Keratinocyte (primary cell): Measurements from ENCODE around the gene FMNL3.
"Not testable (repeated sequence)": the region's sequence is repeated elsewhere in the genome, so short reads cannot be mapped to it uniquely, and the experiment has no call there.

ENCODE experiments used
- EZH2 ChIP-seq: IDR thresholded peaks from one replicate; pipeline ENCODE4 v1.6.1; 2012; ENCODE audit warnings: inconsistent platforms, mild to moderate bottlenecking, low read length, moderate library complexity
- TF ChIP-seq, protein P1 (sequence below), 3 experiments: IDR thresholded peaks in 1 of 3; conservative IDR thresholded peaks in 1 of 3; optimal IDR thresholded peaks in 1 of 3; 2 replicates in 2 of 3; 3 replicates in 1 of 3; pipeline versions ENCODE3 to v1.5.1; 2011; ENCODE audit warnings: low read length in 3 of 3, mild to moderate bottlenecking in 3 of 3, moderate library complexity in 2 of 3, control low read depth in 1 of 3, inconsistent platforms in 1 of 3; ENCODE audit not compliant: insufficient read depth in 2 of 3; ENCODE audit errors: extremely low read depth in 1 of 3

DNA sequence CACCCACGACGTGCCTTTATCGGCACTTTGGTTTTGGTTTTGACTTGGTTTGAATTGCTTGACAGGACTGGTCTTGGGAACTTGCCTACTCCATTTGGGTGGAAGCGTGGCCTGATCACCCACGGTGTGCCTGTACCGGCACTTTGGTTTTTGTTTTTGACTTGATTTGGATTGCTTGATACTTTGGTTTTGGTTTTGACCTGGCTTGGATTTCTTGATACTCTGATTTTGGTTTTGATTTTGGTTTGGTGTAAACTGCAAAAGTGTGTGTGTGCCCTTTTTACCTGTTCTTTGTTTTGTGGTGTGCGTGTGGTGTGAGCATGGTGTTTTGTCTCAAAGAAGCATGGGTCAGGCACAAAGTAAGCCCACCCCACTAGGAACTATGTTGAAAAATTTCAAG, 27.7 kb upstream of the FMNL3 start:
- TF ChIP-seq, protein P1, sequence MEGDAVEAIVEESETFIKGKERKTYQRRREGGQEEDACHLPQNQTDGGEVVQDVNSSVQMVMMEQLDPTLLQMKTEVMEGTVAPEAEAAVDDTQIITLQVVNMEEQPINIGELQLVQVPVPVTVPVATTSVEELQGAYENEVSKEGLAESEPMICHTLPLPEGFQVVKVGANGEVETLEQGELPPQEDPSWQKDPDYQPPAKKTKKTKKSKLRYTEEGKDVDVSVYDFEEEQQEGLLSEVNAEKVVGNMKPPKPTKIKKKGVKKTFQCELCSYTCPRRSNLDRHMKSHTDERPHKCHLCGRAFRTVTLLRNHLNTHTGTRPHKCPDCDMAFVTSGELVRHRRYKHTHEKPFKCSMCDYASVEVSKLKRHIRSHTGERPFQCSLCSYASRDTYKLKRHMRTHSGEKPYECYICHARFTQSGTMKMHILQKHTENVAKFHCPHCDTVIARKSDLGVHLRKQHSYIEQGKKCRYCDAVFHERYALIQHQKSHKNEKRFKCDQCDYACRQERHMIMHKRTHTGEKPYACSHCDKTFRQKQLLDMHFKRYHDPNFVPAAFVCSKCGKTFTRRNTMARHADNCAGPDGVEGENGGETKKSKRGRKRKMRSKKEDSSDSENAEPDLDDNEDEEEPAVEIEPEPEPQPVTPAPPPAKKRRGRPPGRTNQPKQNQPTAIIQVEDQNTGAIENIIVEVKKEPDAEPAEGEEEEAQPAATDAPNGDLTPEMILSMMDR (optimal IDR thresholded peaks at IDR 0.05 in 1 of 3, IDR thresholded peaks at IDR 0.05 in 1 of 3, conservative IDR thresholded peaks at IDR 0.05 in 1 of 3; ENCODE audit: extremely low read depth in 1 of 3, insufficient read depth in 2 of 3, low read length in 3 of 3), result not testable (repeated sequence)
- not testable (repeated sequence) for TF ChIP-seq EZH2
